GM21528 (cell line): Measurements from ENCODE around the gene TENM3.
A peak's percentile ranks its signal among the peaks of the same experiment; 100 is the strongest.

Experiments used
- ATAC-seq: cut with Tn5 transposase; IDR thresholded peaks from one replicate; pipeline ENCODE4 v1.9.1; 2021; ENCODE audit warnings: mild to moderate bottlenecking, moderate library complexity; ENCODE audit not compliant: unreplicated experiment, low FRiP score

TENM3 gene

DNA sequence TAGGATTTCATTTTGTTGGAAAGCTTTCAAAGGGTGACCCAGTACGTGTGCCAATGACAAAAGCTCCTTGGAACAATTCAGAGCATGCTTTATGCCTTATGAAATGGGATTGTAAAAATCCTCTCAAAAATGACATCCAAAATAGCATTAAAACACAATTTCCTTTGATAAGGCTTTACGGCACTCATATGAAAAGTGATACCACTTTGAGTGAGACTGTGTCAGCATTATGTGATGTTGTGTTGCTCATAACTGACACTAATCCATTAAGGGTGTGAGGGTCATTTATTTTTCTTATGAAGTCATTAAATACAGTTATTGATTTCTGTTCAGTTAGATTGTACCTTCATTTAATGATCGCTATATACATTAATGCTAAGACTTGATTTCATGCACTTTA is 250.2 kb downstream of the TENM3 start:
- no peak for ATAC-seq

GRCh38 chr4:182494103-182494502 is 250.9 kb downstream of the TENM3 start:
- peak; percentile 70 for ATAC-seq

DNA sequence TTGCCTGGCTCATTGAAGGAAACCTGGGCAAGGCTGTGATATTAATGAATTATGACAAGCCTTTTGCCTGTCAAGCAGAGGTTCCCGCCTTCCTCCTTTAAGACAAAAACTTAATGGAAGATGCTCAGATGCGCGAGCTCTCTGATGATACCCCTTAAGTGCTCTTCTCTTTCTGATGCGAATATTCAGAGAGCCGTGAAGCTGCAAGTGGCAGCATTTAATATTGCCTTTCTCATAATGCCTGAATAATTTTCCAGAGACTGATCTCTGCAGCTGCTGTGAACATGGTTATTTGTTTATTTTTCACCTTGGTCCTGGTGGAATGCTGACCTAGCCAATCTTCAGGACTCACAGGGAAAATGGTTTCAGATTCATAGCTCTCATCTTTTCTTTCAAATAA is 251.8 kb downstream of the TENM3 start:
- ATAC-seq, result no peak

GRCh38 chr4:182495645-182496385 is 252.6 kb downstream of the TENM3 start:
- ATAC-seq, result no peak

DNA sequence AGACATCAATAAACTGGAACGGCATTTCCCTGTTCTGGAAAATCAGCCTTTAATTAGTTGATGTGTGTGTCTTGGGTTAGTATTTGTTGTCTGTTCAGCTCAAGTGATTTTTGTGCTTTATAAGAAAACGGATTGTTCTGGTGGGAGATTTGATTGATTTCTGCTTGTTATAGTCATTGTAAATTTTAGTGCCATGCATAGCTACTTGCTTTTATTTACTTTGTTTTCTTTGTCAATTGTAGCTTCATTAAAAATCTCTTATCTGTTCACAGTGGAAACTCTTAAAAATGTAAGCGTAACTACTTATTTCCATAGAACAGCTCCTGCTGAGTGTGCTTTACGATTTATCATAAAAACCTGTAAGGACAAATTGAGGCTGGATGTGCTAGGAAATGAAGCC is 253.2 kb downstream of the TENM3 start:
- no peak for ATAC-seq

DNA sequence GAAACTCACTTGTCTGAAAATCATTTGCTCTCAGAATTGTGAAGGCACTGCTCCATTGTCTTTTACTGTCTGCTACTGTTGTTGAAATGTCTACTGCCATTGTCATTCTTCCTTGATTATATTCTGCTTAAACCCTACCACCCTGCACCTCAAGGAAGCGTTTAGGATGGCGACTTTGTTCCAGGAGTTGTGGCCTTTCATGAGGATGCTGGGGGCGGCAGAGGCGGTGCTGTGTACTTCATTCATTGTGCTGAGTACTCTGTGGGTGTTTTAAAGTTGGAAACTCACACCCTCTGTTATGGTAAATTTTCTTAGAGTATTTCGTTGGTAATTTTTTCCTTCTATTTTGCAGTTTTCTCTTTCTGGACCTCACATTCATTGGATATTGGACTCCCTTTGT is 258.9 kb downstream of the TENM3 start:
- no peak for ATAC-seq

DNA sequence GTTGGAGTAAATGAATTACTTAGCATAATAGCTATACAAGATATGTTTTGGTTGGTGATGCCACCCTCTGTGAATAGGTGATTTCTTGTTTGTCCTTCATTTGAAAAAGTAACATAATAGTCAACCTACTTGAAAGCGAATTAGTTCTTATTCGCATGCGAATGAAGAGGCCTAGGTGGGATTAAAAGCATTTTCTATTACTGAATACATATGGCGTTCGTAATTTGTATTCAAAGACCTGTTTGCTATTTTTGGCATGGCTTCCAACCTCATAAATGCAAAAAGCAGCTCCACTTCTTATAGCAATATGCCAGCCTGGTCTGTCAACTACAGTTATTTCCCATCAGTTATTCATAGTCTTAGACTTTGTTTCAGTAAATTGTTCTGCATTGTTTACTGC is 261.3 kb downstream of the TENM3 start:
- no peak for ATAC-seq

DNA sequence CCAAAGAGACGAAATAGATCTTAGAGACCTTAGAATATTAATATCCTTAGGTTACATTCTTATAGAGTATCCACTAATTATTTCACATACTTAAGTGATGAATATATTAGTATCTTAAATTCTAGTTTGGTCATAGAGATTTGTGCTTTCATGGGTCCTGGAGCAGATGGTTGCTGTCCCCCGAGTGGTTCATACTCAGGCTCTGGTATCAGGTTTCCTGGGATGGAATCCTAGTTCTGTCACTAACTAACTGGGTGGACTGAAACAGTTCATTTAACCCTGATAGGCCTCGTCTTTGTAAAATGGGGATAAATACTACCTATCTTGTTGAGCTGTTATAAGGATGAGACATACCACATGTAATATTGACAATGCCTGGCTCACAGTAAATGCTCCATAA is 264.6 kb downstream of the TENM3 start:
- no peak for ATAC-seq

DNA sequence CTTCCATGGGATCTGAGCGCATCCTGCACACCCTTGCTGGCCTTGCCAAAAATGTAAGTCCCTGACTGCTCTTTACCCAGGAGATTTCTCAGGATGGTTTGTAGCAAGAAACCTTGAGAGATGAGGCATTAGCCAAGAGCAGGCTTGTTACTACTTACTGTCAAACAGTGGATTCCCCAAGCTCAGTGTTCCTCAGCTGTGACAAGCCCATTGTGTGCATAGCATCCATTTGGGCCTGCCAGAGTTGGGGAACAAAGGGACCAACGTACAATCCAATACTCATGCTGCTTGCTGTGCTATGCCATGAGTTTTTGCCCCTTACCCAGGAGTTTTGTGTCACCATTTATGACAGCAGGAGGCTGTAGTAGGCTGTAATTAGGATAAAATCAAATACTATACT is 267.6 kb downstream of the TENM3 start:
- no peak for ATAC-seq

- peak; percentile 76 for ATAC-seq
These were observed 270.5 kb downstream of the TENM3 start for GRCh38 chr4:182513587-182514291.

GRCh38 chr4:182518421-182518820 is 275.2 kb downstream of the TENM3 start:
- ATAC-seq, result no peak

- ATAC-seq, result no peak
These were observed 276.3 kb downstream of the TENM3 start for GRCh38 chr4:182519528-182519927.

DNA sequence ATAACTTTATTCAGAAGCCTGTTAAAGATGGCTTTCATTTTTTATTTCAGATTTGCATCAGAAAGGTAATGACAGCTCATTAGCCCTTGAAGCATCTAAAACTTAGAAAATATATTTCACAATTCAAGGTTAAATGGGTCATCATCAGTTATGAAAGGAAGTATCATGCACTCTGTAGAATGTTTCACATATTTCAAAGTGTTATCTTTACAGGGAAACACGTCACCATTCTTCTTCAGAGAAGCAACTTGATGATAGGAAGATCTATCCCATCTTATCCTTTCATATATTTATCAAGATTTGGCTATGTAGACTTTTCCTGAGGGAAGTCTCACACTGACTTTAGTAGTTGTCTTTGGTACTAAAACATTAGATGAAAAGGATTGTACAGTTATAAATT is 277.8 kb downstream of the TENM3 start:
- ATAC-seq, result no peak

DNA sequence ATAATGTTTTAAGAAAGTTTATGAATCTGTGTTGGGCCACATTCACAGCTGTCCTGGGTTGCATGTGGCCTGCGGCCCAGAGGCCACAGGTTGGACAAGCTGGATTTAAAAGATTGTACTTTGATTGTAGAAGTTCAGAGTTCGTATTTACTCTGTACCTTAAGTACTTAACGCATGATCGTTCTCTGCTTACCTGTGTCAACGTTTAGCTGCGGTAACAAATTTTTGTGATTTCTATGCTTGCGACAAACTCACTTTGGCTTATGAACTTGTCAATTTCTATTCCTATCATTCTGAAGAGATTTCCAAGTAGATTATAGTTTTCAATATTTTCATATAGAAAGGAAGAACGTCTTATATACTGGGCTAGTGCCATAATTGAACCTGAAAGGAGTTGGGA is 285.6 kb downstream of the TENM3 start:
- no peak for ATAC-seq

- ATAC-seq, result no peak
These were observed 287.2 kb downstream of the TENM3 start for GRCh38 chr4:182530451-182530850.

GRCh38 chr4:182531555-182532162 is 288.5 kb downstream of the TENM3 start:
- ATAC-seq, result no peak

DNA sequence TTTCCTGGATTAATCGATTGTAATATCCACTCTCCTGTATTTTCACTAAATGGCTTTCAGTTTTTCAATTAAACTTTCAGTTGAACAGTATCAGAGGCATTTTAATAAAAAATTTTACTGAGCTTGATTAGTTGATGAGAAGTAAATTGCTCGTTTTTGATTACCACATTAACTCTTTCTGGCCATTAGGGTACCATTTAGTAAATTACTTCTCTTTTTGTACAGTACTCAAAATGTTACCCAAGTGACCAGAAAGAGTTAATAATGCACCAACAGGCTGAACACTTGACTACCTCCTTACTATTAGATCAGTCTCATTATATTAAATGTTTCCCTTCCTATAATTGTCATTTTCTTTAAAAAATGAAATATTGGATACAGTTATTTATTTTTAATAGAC is 289.2 kb downstream of the TENM3 start:
- ATAC-seq, result no peak

GRCh38 chr4:182533964-182534363 is 290.8 kb downstream of the TENM3 start:
- no peak for ATAC-seq

DNA sequence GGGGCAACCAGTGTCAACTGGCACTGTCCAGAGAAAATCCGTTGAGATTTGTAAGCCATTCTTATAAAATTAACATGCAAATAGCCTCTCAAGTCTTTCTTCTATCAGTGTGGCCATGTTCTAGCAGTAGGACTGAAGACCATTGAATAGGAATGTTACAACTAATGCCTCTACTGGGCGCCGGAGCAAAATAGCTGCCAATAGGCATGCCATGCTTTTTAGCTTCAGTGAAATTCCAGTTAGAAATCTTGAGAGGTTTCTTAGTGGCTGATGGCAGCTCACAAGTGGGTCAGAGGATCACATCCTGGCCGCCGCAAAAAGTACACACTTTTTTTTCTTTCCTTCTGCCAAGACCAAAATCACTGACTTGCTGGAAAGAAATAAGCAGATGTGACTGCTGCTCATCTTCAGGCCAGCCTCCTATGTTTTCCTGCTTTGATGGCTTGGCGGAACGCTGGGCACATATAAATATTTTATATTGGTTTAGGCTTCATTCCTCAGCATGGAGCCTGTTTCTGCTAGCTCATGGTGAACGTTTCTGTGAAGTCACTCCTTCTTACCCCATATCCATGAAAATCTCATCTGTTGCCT is 293.1 kb downstream of the TENM3 start:
- ATAC-seq, result no peak

- ATAC-seq, result no peak
These were observed 294.0 kb downstream of the TENM3 start for GRCh38 chr4:182537031-182537795.

DNA sequence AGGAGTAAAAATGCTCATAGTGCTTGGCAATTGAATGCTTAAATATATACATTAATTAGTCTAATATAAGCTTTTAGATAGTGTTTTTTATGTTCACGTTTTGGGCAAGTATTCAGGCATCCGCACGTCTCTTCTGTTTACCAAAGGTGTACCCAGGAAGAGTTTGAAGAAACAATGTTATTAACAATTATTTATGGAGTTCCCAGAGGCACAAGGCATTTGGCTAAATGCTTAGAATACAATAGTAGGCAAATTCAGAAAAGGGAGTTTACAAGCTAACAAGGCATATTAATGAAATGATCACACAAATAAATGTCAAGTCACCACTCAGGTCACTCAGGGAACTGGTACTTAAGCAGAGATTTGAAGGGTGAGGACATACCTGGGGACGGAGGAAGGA is 294.8 kb downstream of the TENM3 start:
- no peak for ATAC-seq
